ENCODE data around the gene SLFN12L. TPM values are rescaled to one million over a fixed set of nuclear protein-coding genes. Genes with fewer than 3 reads are reported as not detected.
A peak's percentile ranks its signal among the peaks of the same experiment; 100 is the strongest.

SLFN12L gene
- total and polyA plus RNA-seq, 9 of the 15 experiments (the other 6 are each of a cell fraction or from before 2014, with no cell fraction given) = 0.04 to 0.31 (median 0.08) TPM; not detected in 3

- TF ChIP-seq E2F5 (CRISPR knock-in tag; IDR thresholded peaks at IDR 0.05) (no peak), CEBPB (tag; IDR thresholded peaks at IDR 0.05) (no peak), ETV1 (tag; conservative IDR thresholded peaks at IDR 0.05; ENCODE audit: low read depth) (peak; percentile 97), BCL6 (CRISPR knock-in tag; IDR thresholded peaks at IDR 0.05) (no peak), TRIM25 (IDR thresholded peaks at IDR 0.05; ENCODE audit: borderline replicate concordance) (no peak), DACH1 (IDR thresholded peaks at IDR 0.05; ENCODE audit: partially characterized antibody) (no peak), NRF1 (conservative IDR thresholded peaks at IDR 0.05 in 1 of 2, IDR thresholded peaks at IDR 0.05 in 1 of 2) (peak; percentile 55 to 62), RNF2 (IDR thresholded peaks at IDR 0.05) (peak; percentile 60; the same call in 1 of the 2 replicates), E2F8 (IDR thresholded peaks at IDR 0.05; ENCODE audit: low read depth, partially characterized antibody) (peak; percentile 97), TOE1 (IDR thresholded peaks at IDR 0.05; ENCODE audit: borderline replicate concordance) (peak; percentile 63; the same call in 1 of the 2 replicates), TOE1 (CRISPR knock-in tag; IDR thresholded peaks at IDR 0.05; ENCODE audit: borderline replicate concordance, low read depth) (no peak), ATF4 (CRISPR knock-in tag; IDR thresholded peaks at IDR 0.05) (no peak), TEAD2 (tag; IDR thresholded peaks at IDR 0.05) (no peak), TAF1 (IDR thresholded peaks at IDR 0.05; ENCODE audit: control insufficient read depth, extremely low read depth, insufficient read depth, low read length, severe bottlenecking) (peak; percentile 91), ZNF518B (CRISPR knock-in tag; IDR thresholded peaks at IDR 0.05) (no peak), JUND (IDR thresholded peaks at IDR 0.05; ENCODE audit: borderline replicate concordance, low read depth, low read length) (peak; percentile 74; the same call in 1 of the 2 replicates), JUND (tag; IDR thresholded peaks at IDR 0.05; ENCODE audit: borderline replicate concordance, low read depth, low read length) (no peak)
Measured at GRCh38 chr17:35578197-35578928, 40.9 kb upstream of the SLFN12L start, which contains the start of gene PEX12 (continued).

All from K562 (cell line).